GM23248 (cell line): ENCODE measurements around the gene RPN2. TPM values are rescaled to one million over a fixed set of nuclear protein-coding genes. Genes with fewer than 3 reads are reported as not detected.

Experiments used
- DNase-seq: peaks from one replicate; pipeline ENCODE4 v3.0.0-alpha.2; 2015
- H2AFZ ChIP-seq: fragments of 200-600 bp; sonication (generic); 2 replicates; pipeline ENCODE4 v1.6.1; 2016; ENCODE audit warnings: antibody characterized with exemption
- H3F3A ChIP-seq: fragments of 200-600 bp; sonication (generic); 2 replicates; pipeline ENCODE4 v1.6.1; 2016; ENCODE audit warnings: mild to moderate bottlenecking, antibody characterized with exemption, mixed run types; ENCODE audit not compliant: insufficient read depth
- H3K27ac ChIP-seq: fragments of 200-600 bp; sonication (generic); 2 replicates; pipeline ENCODE4 v1.5.1; 2016; ENCODE audit warnings: mild to moderate bottlenecking
- H3K27me3 ChIP-seq: fragments of 200-600 bp; sonication (generic); replicated peaks from 2 replicates; pipeline ENCODE4 v1.6.1; 2016; ENCODE audit warnings: mild to moderate bottlenecking; ENCODE audit not compliant: insufficient read depth
- H3K36me3 ChIP-seq: fragments of 200-600 bp; sonication (generic); 2 replicates; pipeline ENCODE4 v1.6.1; 2016; ENCODE audit warnings: low read depth, mild to moderate bottlenecking
- H3K4me1 ChIP-seq: fragments of 200-600 bp; sonication (generic); 2 replicates; pipeline ENCODE4 v1.6.1; 2016; ENCODE audit warnings: mild to moderate bottlenecking; ENCODE audit not compliant: insufficient read depth
- H3K4me2 ChIP-seq: fragments of 200-600 bp; sonication (generic); one replicate; pipeline ENCODE4 v1.6.1; 2016; ENCODE audit warnings: mild to moderate bottlenecking; ENCODE audit not compliant: unreplicated experiment
- H3K4me3 ChIP-seq: fragments of 200-600 bp; sonication (generic); 2 replicates; pipeline ENCODE4 v1.5.1; 2016; ENCODE audit warnings: mild to moderate bottlenecking
- H3K79me2 ChIP-seq: fragments of 200-600 bp; sonication (generic); 2 replicates; pipeline ENCODE4 v1.6.1; 2016; ENCODE audit warnings: mild to moderate bottlenecking; ENCODE audit not compliant: insufficient read depth
- H3K9ac ChIP-seq: fragments of 200-600 bp; sonication (generic); 2 replicates; pipeline ENCODE4 v1.6.1; 2016; ENCODE audit warnings: mild to moderate bottlenecking
- H3K9me2 ChIP-seq: fragments of 200-600 bp; sonication (generic); 2 replicates; pipeline ENCODE4 v1.6.1; 2016; ENCODE audit warnings: mixed run types, mild to moderate bottlenecking, moderate library complexity; ENCODE audit not compliant: insufficient read depth
- H3K9me3 ChIP-seq: fragments of 200-600 bp; sonication (generic); one replicate; pipeline ENCODE4 v1.6.1; 2017; ENCODE audit warnings: low read depth
- H4K20me1 ChIP-seq: fragments of 200-600 bp; sonication (generic); 2 replicates; pipeline ENCODE4 v1.6.0; 2016; ENCODE audit not compliant: insufficient read depth
- EZH2 ChIP-seq: fragments of 200-600 bp; sonication (generic); IDR thresholded peaks from 2 replicates; pipeline ENCODE4 v1.6.1; 2018; ENCODE audit warnings: antibody characterized with exemption, mild to moderate bottlenecking; ENCODE audit not compliant: insufficient read depth, poor library complexity, severe bottlenecking
- EZH2phosphoT487 ChIP-seq: fragments of 200-600 bp; sonication (generic); IDR thresholded peaks from 2 replicates; pipeline ENCODE4 v1.6.1; 2018; ENCODE audit warnings: antibody characterized with exemption, moderate library complexity, mild to moderate bottlenecking, low read depth; ENCODE audit not compliant: insufficient read depth
- WGBS, 2 experiments: methylation state at CpG; one replicate each; pipeline ENCODE4 v1.1.6; 2015 to 2017; ENCODE audit warnings: low lambda C conversion rate in 2 of 2, low coverage in 1 of 2; ENCODE audit errors: missing lambda C conversion rate in 2 of 2; 5-methylcytosine and 5-hydroxymethylcytosine counted together
- in situ Hi-C: fragments of 300-500 bp; cut with MboI; formaldehyde crosslinking; loops from 2 replicates; pipeline ENCODE4 v1.15.0; 2020
- polyA plus RNA-seq: library from polyadenylated mRNA; unstranded; fragments of >200 nt; fragmentation: Nextera tagmentation; extraction: Ambion mirVana; gene quantifications from 2 replicates; pipeline ENCODE4 v1.2.1, GENCODE V29; 2016
- total RNA-seq: library from RNA; depleted of rRNA; stranded (reverse); fragments of >200 nt; shearing (Covaris generic); gene quantifications from 2 replicates; pipeline ENCODE4 v1.2.3, GENCODE V29; 2014

The RPN2 gene
- total and polyA plus RNA-seq, 2 experiments from 2014 or later, result 368 to 379 TPM

- Histone ChIP-seq H3K36me3 (no peaks in the 10 kb centered on the region), H3K4me3 (no peak overlapping the region), H3K27ac (no peak overlapping the region), H3F3A (no peaks in the 10 kb centered on the region), H3K9me3 (no peaks in the 10 kb centered on the region), H3K9ac (no peak overlapping the region), H3K4me1 (no peaks in the 10 kb centered on the region), H3K27me3 (peaks cover 31% of the 10 kb centered on the region; the same call in 1 of the 2 replicates), H3K4me2 (no peak overlapping the region), H4K20me1 (no peaks in the 10 kb centered on the region), H2AFZ (no peak overlapping the region), H3K9me2 (no peaks in the 10 kb centered on the region), H3K79me2 (no peaks in the 10 kb centered on the region)
- 5 to 29% methylated on average over 2 of the region's 2 CpGs for WGBS, 2 experiments
- TF ChIP-seq EZH2 (no peak), EZH2phosphoT487 (no peak)
- in situ Hi-C loops, result loop anchor here (25.0 kb wide), 1 partner anchor 730 kb away; no protein-coding TSS in a partner anchor
- no peak for DNase-seq
Measured at GRCh38 chr20:37257530-37257929, 78.4 kb downstream of the RPN2 start.

- H3K4me1 ChIP-seq, result no peaks in the 10 kb centered on the region
- H3F3A ChIP-seq, result no peaks in the 10 kb centered on the region
- peaks cover 34% of the 10 kb centered on the region; the same call in 1 of the 2 replicates for H3K27me3 ChIP-seq
- no peaks in the 10 kb centered on the region for H4K20me1 ChIP-seq
- H3K79me2 ChIP-seq, result no peaks in the 10 kb centered on the region
- H2AFZ ChIP-seq, result no peak overlapping the region
- no peaks in the 10 kb centered on the region for H3K36me3 ChIP-seq
- H3K27ac ChIP-seq, result no peak overlapping the region
- DNase-seq, result no peak
- H3K9me3 ChIP-seq, result no peaks in the 10 kb centered on the region
- H3K4me3 ChIP-seq, result no peak overlapping the region
- H3K9me2 ChIP-seq, result no peaks in the 10 kb centered on the region
- WGBS, 2 experiments, result 51 to 62% methylated on average over 8 to 9 of the region's 9 CpGs
- no peak overlapping the region for H3K4me2 ChIP-seq
- in situ Hi-C loops, result loop anchor here (25.0 kb wide), 1 partner anchor 729 kb away; no protein-coding TSS in a partner anchor
- no peak overlapping the region for H3K9ac ChIP-seq
- TF ChIP-seq EZH2phosphoT487 (no peak), EZH2 (no peak)
Measured at GRCh38 chr20:37257988-37258387, 78.9 kb downstream of the RPN2 start.

- Histone ChIP-seq H3F3A (no peaks in the 10 kb centered on the region), H3K9me2 (no peaks in the 10 kb centered on the region), H3K4me3 (no peak overlapping the region), H3K79me2 (no peaks in the 10 kb centered on the region), H3K4me2 (no peak overlapping the region), H3K4me1 (no peaks in the 10 kb centered on the region), H4K20me1 (no peaks in the 10 kb centered on the region), H3K36me3 (no peaks in the 10 kb centered on the region), H2AFZ (no peak overlapping the region), H3K9ac (no peak overlapping the region), H3K9me3 (no peaks in the 10 kb centered on the region), H3K27ac (no peak overlapping the region), H3K27me3 (peaks cover 42% of the 10 kb centered on the region; the same call in 1 of the 2 replicates)
- TF ChIP-seq EZH2, result no peak
- TF ChIP-seq EZH2phosphoT487, result no peak
- whole genome bisulfite sequencing, 2 experiments, result 55 to 66% methylated on average over 11 of the region's 11 CpGs
- DNase-seq, result no peak
- in situ Hi-C loops, result loop anchor here (25.0 kb wide), 1 partner anchor 728 kb away; no protein-coding TSS in a partner anchor
Measured at GRCh38 chr20:37259031-37259430, 79.9 kb downstream of the RPN2 start.

- Histone ChIP-seq H3K27me3 (peaks cover 42% of the 10 kb centered on the region; the same call in 1 of the 2 replicates), H3K4me3 (no peak overlapping the region), H3K36me3 (no peaks in the 10 kb centered on the region), H3F3A (no peaks in the 10 kb centered on the region), H3K9ac (no peak overlapping the region), H3K9me2 (no peaks in the 10 kb centered on the region), H3K4me2 (no peak overlapping the region), H3K4me1 (no peaks in the 10 kb centered on the region), H4K20me1 (no peaks in the 10 kb centered on the region), H3K27ac (no peak overlapping the region), H3K79me2 (no peaks in the 10 kb centered on the region), H3K9me3 (no peaks in the 10 kb centered on the region), H2AFZ (no peak overlapping the region)
- in situ Hi-C loops, result loop anchor here (25.0 kb wide), 1 partner anchor 727 kb away; no protein-coding TSS in a partner anchor
- no peak for DNase-seq
- TF ChIP-seq EZH2 (no peak), EZH2phosphoT487 (no peak)
- WGBS, 2 experiments, result 31 to 32% methylated on average over 3 of the region's 3 CpGs
Measured at GRCh38 chr20:37259865-37260264, 80.7 kb downstream of the RPN2 start.
